Liver (tissue), 9 donors: ENCODE results near the gene RNF19B. TPM values are rescaled to one million over a fixed set of nuclear protein-coding genes. Genes with fewer than 3 reads are reported as not detected.

Source experiments
- DNase-seq: peaks from one replicate; pipeline ENCODE4 v3.0.0-alpha.2; 2017; ENCODE audit warnings: low spot score
- H3K27ac ChIP-seq, 2 donors: one replicate each; pipeline ENCODE4 v1.7.0; 2013; ENCODE audit warnings: inconsistent platforms in 2 of 2, low read length in 2 of 2, control low read depth in 1 of 2, low read depth in 1 of 2, mild to moderate bottlenecking in 1 of 2
- H3K27me3 ChIP-seq, 4 donors: one replicate each; pipeline versions ENCODE4 v1.6.1 to v1.7.0; 2013; ENCODE audit warnings: low read length in 3 of 4, inconsistent platforms in 1 of 4, mild to moderate bottlenecking in 1 of 4, moderate library complexity in 1 of 4; ENCODE audit not compliant: control insufficient read depth in 4 of 4, insufficient read depth in 4 of 4
- H3K36me3 ChIP-seq, 4 donors: one replicate each; pipeline versions ENCODE4 v1.6.1 to v1.7.0; 2013; ENCODE audit warnings: low read length in 3 of 4, mild to moderate bottlenecking in 3 of 4, low read depth in 1 of 4, moderate library complexity in 1 of 4; ENCODE audit not compliant: control insufficient read depth in 4 of 4, insufficient read depth in 3 of 4
- H3K4me1 ChIP-seq, 4 donors: one replicate each; pipeline versions ENCODE4 v1.6.1 to v1.7.0; 2013; ENCODE audit warnings: low read length in 3 of 4, mild to moderate bottlenecking in 3 of 4, moderate library complexity in 1 of 4; ENCODE audit not compliant: control insufficient read depth in 4 of 4, insufficient read depth in 4 of 4
- H3K4me3 ChIP-seq, 3 donors: one replicate each; pipeline versions ENCODE4 v1.6.1 to v1.7.0; 2013; ENCODE audit warnings: low read length in 3 of 3, control low read depth in 1 of 3, low read depth in 1 of 3, mild to moderate bottlenecking in 1 of 3
- H3K9ac ChIP-seq, 2 donors: one replicate each; pipeline ENCODE4 v1.7.0; 2013; ENCODE audit warnings: low read length in 2 of 2, mild to moderate bottlenecking in 2 of 2, moderate library complexity in 2 of 2, control low read depth in 1 of 2, low read depth in 1 of 2
- H3K9me3 ChIP-seq, 4 donors: one replicate each; pipeline versions ENCODE4 v1.6.1 to v1.7.0; 2013; ENCODE audit warnings: low read length in 3 of 4; ENCODE audit not compliant: control insufficient read depth in 4 of 4
- FOXA1 ChIP-seq: IDR thresholded peaks from 2 replicates; pipeline ENCODE4 v1.6.1; 2016; ENCODE audit warnings: antibody characterized with exemption
- FOXA2 ChIP-seq: IDR thresholded peaks from 2 replicates; pipeline ENCODE4 v1.6.1; 2016; ENCODE audit warnings: antibody characterized with exemption
- GABPA ChIP-seq, 2 donors: IDR thresholded peaks in 1 of 2; conservative IDR thresholded peaks in 1 of 2; 2 replicates each; pipeline ENCODE4 v1.6.1; 2016; ENCODE audit warnings: antibody characterized with exemption in 2 of 2, mild to moderate bottlenecking in 1 of 2, moderate library complexity in 1 of 2
- HNF4A ChIP-seq, 2 donors: conservative IDR thresholded peaks; 2 replicates each; pipeline ENCODE4 v1.6.1; 2016; ENCODE audit warnings: antibody characterized with exemption in 2 of 2, mild to moderate bottlenecking in 2 of 2
- HNF4G ChIP-seq: IDR thresholded peaks from 2 replicates; pipeline ENCODE4 v1.6.1; 2016; ENCODE audit warnings: antibody characterized with exemption
- MAX ChIP-seq: IDR thresholded peaks from 2 replicates; pipeline ENCODE4 v1.6.1; 2016; ENCODE audit warnings: antibody characterized with exemption
- NR2F2 ChIP-seq: IDR thresholded peaks from 2 replicates; pipeline ENCODE4 v1.6.1; 2016; ENCODE audit warnings: antibody characterized with exemption
- REST ChIP-seq: IDR thresholded peaks from 2 replicates; pipeline ENCODE4 v1.6.1; 2016; ENCODE audit warnings: antibody characterized with exemption, mild to moderate bottlenecking
- RXRA ChIP-seq, 2 donors: IDR thresholded peaks; 2 replicates each; pipeline ENCODE4 v1.6.1; 2017 to 2018; ENCODE audit warnings: antibody characterized with exemption in 2 of 2, mild to moderate bottlenecking in 1 of 2
- YY1 ChIP-seq: IDR thresholded peaks from 2 replicates; pipeline ENCODE4 v1.6.1; 2016; ENCODE audit warnings: antibody characterized with exemption, mild to moderate bottlenecking
- WGBS: extraction: QIAGEN DNeasy Blood & Tissue Kit; methylation state at CpG from one replicate; pipeline ENCODE4 v1.1.7; 2013; 5-methylcytosine and 5-hydroxymethylcytosine counted together
- polyA plus RNA-seq, 2 donors: library from polyadenylated mRNA; stranded (reverse) in 1 of 2; unstranded in 1 of 2; fragments of 200-250 nt in 1 of 2; fragments of >200 nt in 1 of 2; fragmentation: Nextera tagmentation in 1 of 2; extraction: Ambion mirVana in 1 of 2; gene quantifications; one replicate each; pipeline versions ENCODE4 v1.2.1 to v1.2.3, GENCODE V29; 2013 to 2015
- total RNA-seq, 2 donors: library from RNA; depleted of rRNA; stranded (reverse); fragments of >200 nt; gene quantifications; one replicate each; pipeline ENCODE4 v1.2.3, GENCODE V29; 2014
- TF ChIP-seq, protein P1 (sequence below): IDR thresholded peaks from 2 replicates; pipeline ENCODE4 v1.6.1; 2016; ENCODE audit warnings: antibody characterized with exemption
- TF ChIP-seq, protein P2 (sequence below): fragments of 150-350 bp; IDR thresholded peaks from 2 replicates; pipeline ENCODE4 v1.5.1; 2017; ENCODE audit warnings: improper control_type of control experiment, low read depth, low read length; ENCODE audit not compliant: missing input control
- donor health status: healthy.
- donor health status: healthy.
- donor health status: healthy.
- donor health status: healthy.
- donor health status: healthy.

The RNF19B gene
- total and polyA plus RNA-seq, 4 donors, result 2.2 to 8.3 (median 5.0) TPM

DNA sequence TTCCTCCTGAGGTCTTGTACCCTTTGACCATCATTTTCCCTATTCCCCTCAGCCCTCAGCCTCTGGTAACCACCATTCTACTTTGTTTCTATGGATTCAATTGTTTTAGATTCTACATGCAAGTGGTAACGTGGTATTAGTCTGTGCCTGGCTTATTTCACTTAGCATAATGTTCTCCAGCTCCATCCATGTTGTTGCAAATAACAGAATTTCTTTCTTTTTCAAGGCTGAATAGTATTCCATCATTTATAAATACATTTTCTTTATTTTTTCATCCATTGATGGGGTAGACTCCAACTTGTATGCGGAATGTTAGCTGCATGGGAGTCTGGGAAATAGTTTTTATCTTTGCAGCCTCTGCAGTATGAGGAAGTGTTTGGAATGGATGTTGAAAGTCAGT lies 37.2 kb downstream of the RNF19B start:
- no peaks in the 10 kb centered on the region for H3K9me3 ChIP-seq
- TF ChIP-seq HNF4G (no peak), REST (no peak), MAX (no peak)
- TF ChIP-seq, protein P1, sequence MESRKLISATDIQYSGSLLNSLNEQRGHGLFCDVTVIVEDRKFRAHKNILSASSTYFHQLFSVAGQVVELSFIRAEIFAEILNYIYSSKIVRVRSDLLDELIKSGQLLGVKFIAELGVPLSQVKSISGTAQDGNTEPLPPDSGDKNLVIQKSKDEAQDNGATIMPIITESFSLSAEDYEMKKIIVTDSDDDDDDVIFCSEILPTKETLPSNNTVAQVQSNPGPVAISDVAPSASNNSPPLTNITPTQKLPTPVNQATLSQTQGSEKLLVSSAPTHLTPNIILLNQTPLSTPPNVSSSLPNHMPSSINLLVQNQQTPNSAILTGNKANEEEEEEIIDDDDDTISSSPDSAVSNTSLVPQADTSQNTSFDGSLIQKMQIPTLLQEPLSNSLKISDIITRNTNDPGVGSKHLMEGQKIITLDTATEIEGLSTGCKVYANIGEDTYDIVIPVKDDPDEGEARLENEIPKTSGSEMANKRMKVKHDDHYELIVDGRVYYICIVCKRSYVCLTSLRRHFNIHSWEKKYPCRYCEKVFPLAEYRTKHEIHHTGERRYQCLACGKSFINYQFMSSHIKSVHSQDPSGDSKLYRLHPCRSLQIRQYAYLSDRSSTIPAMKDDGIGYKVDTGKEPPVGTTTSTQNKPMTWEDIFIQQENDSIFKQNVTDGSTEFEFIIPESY, result no peak
- DNase-seq, result no peak
- no peak overlapping the region for H3K9ac ChIP-seq
- H3K4me3 ChIP-seq, result no peak overlapping the region
- H3K27me3 ChIP-seq, result no peaks in the 10 kb centered on the region
- WGBS, result 96% methylated on average over 2 of the region's 2 CpGs
- H3K27ac ChIP-seq, result no peak overlapping the region
- H3K36me3 ChIP-seq, result no peaks in the 10 kb centered on the region
- H3K4me1 ChIP-seq, result peaks cover 0 to 3% (median 0%) of the 10 kb centered on the region in 4 donors

- no peak for DNase-seq
- 84% methylated on average over 6 of the region's 6 CpGs for WGBS
- Histone ChIP-seq H3K4me3 (no peak overlapping the region), H3K27me3 (no peaks in the 10 kb centered on the region), H3K27ac (no peak overlapping the region), H3K9ac (no peak overlapping the region), H3K4me1 (peaks cover 0 to 3% (median 0%) of the 10 kb centered on the region in 4 donors), H3K9me3 (no peaks in the 10 kb centered on the region), H3K36me3 (no peaks in the 10 kb centered on the region)
- TF ChIP-seq, protein P2, sequence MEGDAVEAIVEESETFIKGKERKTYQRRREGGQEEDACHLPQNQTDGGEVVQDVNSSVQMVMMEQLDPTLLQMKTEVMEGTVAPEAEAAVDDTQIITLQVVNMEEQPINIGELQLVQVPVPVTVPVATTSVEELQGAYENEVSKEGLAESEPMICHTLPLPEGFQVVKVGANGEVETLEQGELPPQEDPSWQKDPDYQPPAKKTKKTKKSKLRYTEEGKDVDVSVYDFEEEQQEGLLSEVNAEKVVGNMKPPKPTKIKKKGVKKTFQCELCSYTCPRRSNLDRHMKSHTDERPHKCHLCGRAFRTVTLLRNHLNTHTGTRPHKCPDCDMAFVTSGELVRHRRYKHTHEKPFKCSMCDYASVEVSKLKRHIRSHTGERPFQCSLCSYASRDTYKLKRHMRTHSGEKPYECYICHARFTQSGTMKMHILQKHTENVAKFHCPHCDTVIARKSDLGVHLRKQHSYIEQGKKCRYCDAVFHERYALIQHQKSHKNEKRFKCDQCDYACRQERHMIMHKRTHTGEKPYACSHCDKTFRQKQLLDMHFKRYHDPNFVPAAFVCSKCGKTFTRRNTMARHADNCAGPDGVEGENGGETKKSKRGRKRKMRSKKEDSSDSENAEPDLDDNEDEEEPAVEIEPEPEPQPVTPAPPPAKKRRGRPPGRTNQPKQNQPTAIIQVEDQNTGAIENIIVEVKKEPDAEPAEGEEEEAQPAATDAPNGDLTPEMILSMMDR, result no peak
- no peak for TF ChIP-seq RXRA (IDR thresholded peaks at IDR 0.05)
- no peak for TF ChIP-seq NR2F2
- TF ChIP-seq FOXA1, result no peak
- no peak for TF ChIP-seq MAX
- no peak for TF ChIP-seq HNF4A (conservative IDR thresholded peaks at IDR 0.05)
- no peak for TF ChIP-seq YY1
- no peak for TF ChIP-seq REST
- TF ChIP-seq FOXA2, result no peak
- TF ChIP-seq GABPA (IDR thresholded peaks at IDR 0.05 in 1 of 2, conservative IDR thresholded peaks at IDR 0.05 in 1 of 2), result no peak
Measured at GRCh38 chr1:32926562-32926961, 38.0 kb downstream of the RNF19B start.
